ENCODE data around the gene EPHA5.

- TF ChIP-seq TAF1 (IDR thresholded peaks at IDR 0.05; ENCODE audit: low read depth, low read length), result no peak
- no peak for TF ChIP-seq POLR2A (IDR thresholded peaks at IDR 0.05; ENCODE audit: low read depth, low read length)
Measured at GRCh38 chr4:65456579-65456978, 213.7 kb downstream of the EPHA5 start.

Data from GM12891 (cell line).